A549 treated with Hydrocortisone at 1 μM for 4 hours (cell line): Measurements from ENCODE around the gene SOST. TPM values are rescaled to one million over a fixed set of nuclear protein-coding genes. Genes with fewer than 3 reads are reported as not detected.

Experiments used
- total RNA-seq: library from RNA; stranded (reverse); fragments of 200-300 nt; extraction: Qiagen RNA extraction; gene quantifications from 5 replicates; pipeline ENCODE4 v1.2.3, GENCODE V29; 2022

SOST gene
- not detected in 5 replicates for total RNA-seq

DNA sequence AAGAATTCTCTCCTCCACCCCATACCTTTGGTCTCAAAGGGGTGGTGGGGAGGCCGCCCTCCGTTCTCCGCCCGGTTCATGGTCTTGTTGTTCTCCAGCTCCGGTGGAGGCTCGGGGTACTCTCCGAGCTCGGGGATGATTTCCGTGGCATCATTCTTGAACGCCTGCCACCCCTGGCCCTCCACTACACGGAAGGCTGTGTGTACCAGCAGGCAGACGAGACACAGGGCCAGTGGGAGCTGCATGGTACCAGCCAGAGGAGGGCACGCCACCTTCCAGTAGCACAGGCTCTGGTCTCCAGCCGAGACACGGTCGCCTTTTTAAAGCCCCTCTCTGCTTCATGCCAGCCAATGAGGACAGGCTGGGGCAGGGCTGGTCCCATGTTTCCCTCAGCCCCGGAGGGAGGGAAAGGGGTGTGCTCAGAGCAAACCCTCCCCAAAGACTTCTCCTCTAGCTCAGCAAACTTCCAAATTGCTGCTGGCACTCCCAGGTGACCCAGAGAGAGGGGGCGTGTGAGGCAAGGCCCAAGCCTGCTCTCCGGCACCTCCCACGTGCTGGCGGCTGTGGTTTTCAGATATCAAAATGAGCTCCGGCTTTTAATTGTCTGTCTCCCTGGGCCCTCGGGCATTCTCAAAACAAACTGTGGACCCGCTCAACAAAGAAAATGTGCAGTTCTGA lies at the start of gene SOST:
Gene SOST, minus strand, starts transcription at position 295 of the 678 bp plus-strand sequence. Its CDS starts 50 bp downstream, at position 245.

DNA sequence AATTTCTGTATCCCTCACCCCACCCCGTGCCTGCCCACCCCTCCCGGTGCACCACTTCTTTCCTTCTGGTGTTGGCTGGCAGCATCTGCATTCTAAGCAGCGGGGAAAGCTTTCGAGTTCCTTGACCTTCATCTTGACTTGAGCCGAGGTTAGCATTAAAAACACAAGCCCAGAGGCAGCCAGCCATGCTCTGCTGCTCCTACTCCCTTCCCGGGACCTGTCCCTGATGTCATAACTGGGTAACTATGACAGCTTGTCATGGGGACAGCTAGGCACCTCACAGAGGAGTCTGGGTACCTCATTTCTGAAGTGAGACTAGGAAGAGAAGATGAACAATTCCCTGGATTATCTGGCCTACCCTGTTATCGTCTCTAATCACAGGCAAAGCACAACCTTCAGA lies 21.5 kb upstream of the SOST start, which contains the start of gene CFAP97D1:
Gene CFAP97D1, plus strand, starts transcription at position 301 of the 400 bp plus-strand sequence. Its CDS starts 28 bp downstream, at position 329.

DNA sequence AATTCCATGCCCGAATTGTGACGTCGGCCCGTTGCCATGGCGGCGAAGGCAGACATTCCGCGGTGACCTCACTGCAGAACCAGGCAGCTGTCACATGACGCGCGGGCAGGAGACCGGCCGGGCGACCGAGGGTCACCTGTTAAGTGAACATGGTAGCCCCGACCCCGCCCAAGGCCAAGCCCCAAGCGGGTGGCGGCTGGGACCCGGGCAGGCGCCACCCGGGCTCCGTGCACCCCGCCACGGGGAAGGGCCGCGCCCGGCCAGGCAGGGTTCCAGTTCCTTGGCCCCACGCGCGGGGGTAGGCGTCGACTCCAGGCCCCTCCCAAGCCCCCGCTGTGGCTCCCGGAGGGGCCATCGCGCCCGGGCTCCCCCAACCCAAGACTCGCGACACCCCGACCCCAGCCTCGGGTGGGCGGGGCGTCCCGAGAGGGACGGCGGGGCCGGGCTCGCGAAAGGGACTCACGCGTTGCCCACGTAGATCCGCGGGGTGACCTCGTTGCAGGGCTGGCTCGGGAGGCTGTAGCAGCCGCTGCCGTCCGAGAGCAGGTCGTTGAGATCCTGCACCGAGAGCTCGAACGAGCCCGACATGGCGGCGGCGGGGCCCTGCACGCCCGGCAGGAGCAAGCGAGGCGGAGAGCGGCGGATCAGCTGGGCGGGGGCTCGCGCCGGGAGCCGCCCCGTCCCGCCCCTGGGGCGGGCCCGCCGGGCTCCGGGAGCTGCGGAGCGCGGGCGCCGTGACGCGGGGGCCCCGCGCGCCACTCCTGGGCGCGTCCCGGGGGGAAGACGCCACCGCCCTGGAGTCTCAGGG lies 19.9 kb upstream of the SOST start, which contains the start of gene DUSP3:
Gene DUSP3, minus strand, starts transcription at position 641 of the 808 bp plus-strand sequence. Its CDS starts 53 bp downstream, at position 588.

Other genes starting within 250 kb of the SOST start
- gene ETV4, start 212.5 kb downstream of the SOST start, total RNA-seq, result 54.5 to 64.7 TPM (median 61.4 TPM) in 5 replicates
- not detected in 5 replicates for gene MEOX1, start 96.9 kb downstream of the SOST start, total RNA-seq
- gene DUSP3, start 20.2 kb upstream of the SOST start, total RNA-seq, result 59.7 to 67.0 TPM (median 62.4 TPM) in 5 replicates
- 0.02 to 0.03 TPM (median 0.03 TPM) in 3 of 5 replicates, not detected in the others for gene CFAP97D1, start 21.6 kb upstream of the SOST start, total RNA-seq
- 13.7 to 18.8 TPM (median 15.6 TPM) in 5 replicates for gene MPP3, start 74.4 kb upstream of the SOST start, total RNA-seq
- not detected in 5 replicates for gene CD300LG, start 88.4 kb upstream of the SOST start, total RNA-seq
- gene MPP2, start 148.7 kb upstream of the SOST start, total RNA-seq, result 1.1 to 1.6 TPM (median 1.3 TPM) in 5 replicates
- 0.23 to 0.44 TPM (median 0.29 TPM) in 3 of 5 replicates, not detected in the others for gene PPY, start 183.7 kb upstream of the SOST start, total RNA-seq
- gene PYY, start 195.1 kb upstream of the SOST start, total RNA-seq, result not detected in 5 replicates
- gene NAGS, start 245.8 kb upstream of the SOST start, total RNA-seq, result 0.82 to 1.5 TPM (median 1.2 TPM) in 5 replicates